Activated CD4-positive, alpha-beta T cell treated with anti-CD3 and anti-CD28 coated beads, Interleukin-2, amount 10 ng/mL, durations not matched to agents 24 days and 14 days (primary cell): ENCODE measurements around the gene DCUN1D3. TPM values are rescaled to one million over a fixed set of nuclear protein-coding genes. Genes with fewer than 3 reads are reported as not detected.
"Not testable (repeated sequence)": the region's sequence is repeated elsewhere in the genome, so short reads cannot be mapped to it uniquely, and the experiment has no call there.

Source experiments
- DNase-seq: peaks from one replicate; pipeline ENCODE4 v3.0.0; 2022
- H3K27ac Mint-ChIP-seq: one replicate; pipeline ENCODE4 v1.8.0; 2022; ENCODE audit warnings: mild to moderate bottlenecking, mixed read lengths
- H3K27me3 Mint-ChIP-seq: one replicate; pipeline ENCODE4 v1.8.0; 2022; ENCODE audit warnings: mixed read lengths
- H3K36me3 Mint-ChIP-seq: one replicate; pipeline ENCODE4 v1.8.0; 2022; ENCODE audit warnings: low read depth, mild to moderate bottlenecking, mixed read lengths
- H3K4me1 Mint-ChIP-seq: one replicate; pipeline ENCODE4 v1.8.0; 2021; ENCODE audit warnings: mixed read lengths
- H3K4me3 Mint-ChIP-seq: one replicate; pipeline ENCODE4 v1.8.0; 2022; ENCODE audit warnings: mild to moderate bottlenecking, moderate library complexity, mixed read lengths
- H3K9me3 Mint-ChIP-seq: one replicate; pipeline ENCODE4 v1.8.0; 2021; ENCODE audit warnings: mixed read lengths
- intact Hi-C: fragments of 100-400 bp; cut with micrococcal nuclease; formaldehyde crosslinking; loops from one replicate; pipeline ENCODE4 v1.15.1; 2023
- total RNA-seq: library from RNA; stranded (reverse); gene quantifications from 2 replicates; pipeline ENCODE4 v1.2.3, GENCODE V29; 2022

DCUN1D3 gene
- total RNA-seq, 1 donor from 2014 or later = 12.3 TPM

DNA sequence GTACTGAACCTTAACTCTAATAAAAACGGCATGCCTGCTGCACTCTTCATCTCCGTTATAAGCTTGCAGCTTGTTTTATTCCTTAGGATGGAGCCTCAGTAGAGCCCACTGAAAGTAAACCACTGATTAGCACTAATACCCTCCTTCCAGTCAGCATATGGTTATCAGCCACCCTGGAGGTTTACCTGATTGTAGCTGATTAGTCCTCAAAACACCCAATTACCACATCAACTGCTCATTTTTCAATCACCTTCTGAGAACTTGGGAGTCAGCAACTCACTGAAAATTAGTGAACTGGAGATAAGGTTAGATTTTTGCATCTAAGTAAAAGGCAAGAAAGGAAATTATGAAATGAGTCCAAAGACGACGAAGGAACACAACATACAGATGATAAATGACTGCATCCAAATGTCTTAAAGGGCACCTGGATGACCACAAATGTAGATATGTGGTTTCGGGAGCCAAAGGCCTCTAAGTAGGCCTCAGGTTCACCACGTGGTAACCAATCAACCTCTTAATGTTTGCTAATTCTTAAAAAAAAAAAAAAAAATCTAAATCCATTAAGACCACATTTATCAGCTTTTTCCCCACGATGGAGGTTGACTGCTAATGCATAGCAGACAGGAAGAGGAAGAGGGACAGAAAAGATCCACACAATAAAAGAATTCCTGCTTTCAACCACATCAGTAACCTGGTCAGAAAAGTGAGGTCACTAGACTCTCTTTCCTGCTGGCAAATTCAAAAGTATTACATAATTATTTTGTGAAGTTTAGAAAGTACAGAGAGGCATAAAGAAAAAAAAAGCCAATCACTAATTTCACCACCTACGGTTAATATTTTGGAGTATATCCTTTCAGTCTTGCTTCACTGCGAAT, 28.0 kb downstream of the DCUN1D3 start:
- Mint-ChIP-seq H3K4me3 (no peak overlapping the region), H3K4me1 (peaks cover 63% of the 10 kb centered on the region), H3K27ac (no peak overlapping the region), H3K36me3 (peaks cover 30% of the 10 kb centered on the region), H3K9me3 (no peaks in the 10 kb centered on the region), H3K27me3 (no peaks in the 10 kb centered on the region)
- DNase-seq = no peak
- intact Hi-C loops = loop anchor here (5.0 kb wide), 1 partner anchor 40 kb away; no protein-coding TSS in a partner anchor

DNA sequence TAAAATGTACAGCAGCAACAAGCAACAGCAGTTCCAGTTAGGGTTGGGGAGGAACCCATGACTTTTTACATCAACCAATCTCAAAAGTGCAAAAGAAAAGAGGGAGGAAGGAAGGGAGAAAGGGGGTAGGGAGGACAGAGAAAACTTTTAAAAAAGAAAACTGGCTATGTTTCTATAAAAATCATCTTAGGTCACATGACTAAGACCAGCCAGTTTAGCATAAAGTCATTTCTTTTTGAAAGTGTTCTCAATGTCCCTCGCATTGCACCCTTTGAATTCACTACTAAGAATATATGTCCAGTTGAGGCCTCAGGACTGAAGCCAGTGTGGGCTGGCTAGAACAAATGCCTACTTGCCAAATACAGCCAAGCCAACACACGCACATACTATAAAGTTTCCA, 28.9 kb downstream of the DCUN1D3 start:
- intact Hi-C loops = loop anchor here (5.0 kb wide), 1 partner anchor 41 kb away; no protein-coding TSS in a partner anchor
- H3K9me3 Mint-ChIP-seq = no peaks in the 10 kb centered on the region
- peaks cover 28% of the 10 kb centered on the region for H3K36me3 Mint-ChIP-seq
- no peak for DNase-seq
- no peaks in the 10 kb centered on the region for H3K27me3 Mint-ChIP-seq
- peaks cover 66% of the 10 kb centered on the region for H3K4me1 Mint-ChIP-seq
- H3K4me3 Mint-ChIP-seq = no peak overlapping the region
- H3K27ac Mint-ChIP-seq = no peak overlapping the region

DNA sequence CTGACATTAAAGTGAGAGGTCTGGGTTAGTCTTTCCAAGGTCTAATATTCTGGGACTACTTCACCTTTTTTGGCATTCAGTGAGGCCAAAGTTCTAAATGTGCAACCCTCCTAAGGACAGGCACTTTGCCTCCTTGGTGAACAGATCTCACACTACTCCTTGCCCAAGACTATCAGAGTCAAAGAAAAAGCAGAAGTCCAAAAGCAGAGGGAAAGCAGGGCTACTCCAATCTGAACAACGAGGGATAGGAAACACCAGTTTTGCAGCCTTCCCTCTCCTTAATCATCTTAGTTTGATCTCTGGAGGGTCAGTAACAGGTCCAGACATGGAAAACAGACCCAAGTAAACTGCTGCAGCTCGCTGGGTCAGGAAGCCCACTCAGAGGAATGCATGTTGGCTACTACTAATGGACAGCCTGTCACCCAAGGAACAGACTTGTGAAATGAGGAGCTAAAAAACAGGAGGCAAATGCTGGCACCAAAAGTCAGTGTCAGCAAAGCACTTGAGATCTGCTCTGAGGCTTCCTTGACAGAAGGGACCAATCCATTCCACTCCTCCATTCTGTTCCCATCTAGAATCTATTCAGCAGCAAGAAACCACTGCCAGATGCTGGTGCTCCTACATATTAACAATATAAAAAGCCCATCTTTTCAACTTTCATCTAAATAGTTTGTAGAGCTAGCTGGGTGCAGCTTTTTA, 29.9 kb downstream of the DCUN1D3 start:
- no peak overlapping the region for H3K4me3 Mint-ChIP-seq
- DNase-seq = no peak
- H3K27me3 Mint-ChIP-seq = no peaks in the 10 kb centered on the region
- peaks cover 68% of the 10 kb centered on the region for H3K4me1 Mint-ChIP-seq
- H3K9me3 Mint-ChIP-seq = no peaks in the 10 kb centered on the region
- intact Hi-C loops = loop anchor here (5.0 kb wide), 1 partner anchor 42 kb away; no protein-coding TSS in a partner anchor
- peaks cover 29% of the 10 kb centered on the region for H3K36me3 Mint-ChIP-seq
- no peak overlapping the region for H3K27ac Mint-ChIP-seq

DNA sequence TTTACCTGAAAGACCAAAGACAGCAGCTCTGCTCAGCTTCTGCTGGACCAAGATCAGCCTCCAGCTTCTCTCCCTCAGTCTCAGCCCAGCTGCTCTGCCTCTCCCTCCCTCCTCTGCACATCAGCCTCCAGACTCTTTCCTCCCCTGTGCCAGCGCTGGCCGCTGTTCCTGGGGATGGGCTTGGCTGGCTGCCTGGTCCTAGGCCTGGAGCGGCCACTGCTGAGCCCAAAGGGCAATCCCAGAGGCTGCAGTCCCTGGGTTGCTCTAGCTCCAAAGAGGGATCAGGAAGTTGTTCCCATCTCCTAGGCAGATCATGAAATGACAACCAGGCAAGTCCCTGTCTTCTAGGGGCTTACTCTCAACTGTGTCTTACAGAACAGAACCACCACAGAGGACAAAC, 31.3 kb downstream of the DCUN1D3 start:
- intact Hi-C loops = no loop called here
- no peak overlapping the region for H3K4me3 Mint-ChIP-seq
- H3K27me3 Mint-ChIP-seq = no peaks in the 10 kb centered on the region
- H3K4me1 Mint-ChIP-seq = peaks cover 59% of the 10 kb centered on the region
- H3K9me3 Mint-ChIP-seq = no peaks in the 10 kb centered on the region
- H3K27ac Mint-ChIP-seq = no peak overlapping the region
- no peak for DNase-seq
- peaks cover 36% of the 10 kb centered on the region for H3K36me3 Mint-ChIP-seq

GRCh38 chr16:20867585-20867984, 32.6 kb downstream of the DCUN1D3 start:
- DNase-seq = no peak
- peaks cover 39% of the 10 kb centered on the region for H3K36me3 Mint-ChIP-seq
- H3K27me3 Mint-ChIP-seq = no peaks in the 10 kb centered on the region
- H3K4me3 Mint-ChIP-seq = no peak overlapping the region
- intact Hi-C loops = no loop called here
- peaks cover 51% of the 10 kb centered on the region for H3K4me1 Mint-ChIP-seq
- peak overlapping the region; percentile 9 for H3K27ac Mint-ChIP-seq
- peaks cover 2% of the 10 kb centered on the region for H3K9me3 Mint-ChIP-seq

DNA sequence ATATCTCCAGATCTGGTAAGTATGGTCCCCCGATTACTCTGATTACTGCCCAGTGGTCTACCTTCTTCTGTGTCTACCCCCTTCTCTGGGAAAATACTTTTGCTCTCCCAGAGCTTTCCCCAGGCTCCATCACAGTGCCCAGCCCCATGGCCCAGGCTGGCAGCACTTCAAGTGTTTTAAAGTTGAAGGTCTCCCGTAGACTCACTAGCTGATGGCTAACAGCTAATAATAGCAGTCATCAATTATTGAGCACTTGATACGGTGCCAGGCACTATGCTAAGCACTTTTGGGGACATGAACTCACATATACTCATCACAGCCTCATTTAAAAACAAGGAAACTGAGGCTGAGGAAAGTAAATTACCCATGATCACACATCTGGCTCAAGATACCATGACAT, 33.4 kb downstream of the DCUN1D3 start:
- Mint-ChIP-seq H3K9me3 (peaks cover 4% of the 10 kb centered on the region), H3K4me3 (no peak overlapping the region), H3K27me3 (no peaks in the 10 kb centered on the region), H3K36me3 (peaks cover 44% of the 10 kb centered on the region), H3K27ac (peak overlapping the region; percentile 30), H3K4me1 (peaks cover 45% of the 10 kb centered on the region)
- intact Hi-C loops = no loop called here
- no peak for DNase-seq

GRCh38 chr16:20866145-20866772, 33.9 kb downstream of the DCUN1D3 start:
- no peaks in the 10 kb centered on the region for H3K27me3 Mint-ChIP-seq
- no peak overlapping the region for H3K4me3 Mint-ChIP-seq
- peaks cover 41% of the 10 kb centered on the region for H3K4me1 Mint-ChIP-seq
- DNase-seq = no peak
- intact Hi-C loops = no loop called here
- H3K9me3 Mint-ChIP-seq = peaks cover 4% of the 10 kb centered on the region
- peaks cover 47% of the 10 kb centered on the region for H3K36me3 Mint-ChIP-seq
- peak overlapping the region; percentile 72 for H3K27ac Mint-ChIP-seq

DNA sequence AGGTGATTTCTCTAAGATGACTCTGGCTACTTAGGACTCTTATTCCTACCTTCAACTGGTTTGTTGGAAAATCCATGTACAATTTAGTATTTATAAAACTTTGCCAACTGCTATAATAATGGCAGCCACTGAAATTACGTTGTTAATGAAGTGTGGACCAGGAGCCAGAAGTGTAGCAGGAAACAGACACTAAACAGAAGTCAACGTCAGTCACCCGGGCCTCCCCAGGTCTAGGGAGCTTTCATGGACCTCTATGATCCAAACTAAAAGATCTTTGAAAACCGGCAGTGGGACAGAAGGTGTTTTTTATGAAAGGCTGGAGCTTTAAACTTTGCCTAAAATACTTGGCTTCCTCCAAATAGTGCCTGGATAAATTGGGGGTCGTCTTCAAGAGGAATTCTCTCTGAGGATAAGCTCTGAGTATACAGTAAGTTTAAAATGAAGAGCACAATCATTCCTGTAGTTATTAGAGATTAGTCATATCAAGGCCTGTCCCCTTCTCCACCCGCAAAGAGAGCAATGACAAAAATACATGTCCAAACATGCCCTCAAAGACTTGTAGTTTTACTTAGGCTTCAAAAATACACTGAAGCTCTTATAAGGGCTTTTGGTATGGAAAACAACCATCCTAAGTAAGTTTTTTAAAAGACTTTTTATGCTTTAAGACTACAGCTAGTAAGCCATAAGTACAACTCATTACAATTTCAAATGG, 34.6 kb downstream of the DCUN1D3 start:
- Mint-ChIP-seq H3K27me3 (no peaks in the 10 kb centered on the region), H3K36me3 (peaks cover 45% of the 10 kb centered on the region), H3K9me3 (peaks cover 4% of the 10 kb centered on the region), H3K4me3 (no peak overlapping the region), H3K4me1 (peaks cover 38% of the 10 kb centered on the region), H3K27ac (peak overlapping the region; percentile 72)
- intact Hi-C loops = no loop called here
- DNase-seq = no peak

DNA sequence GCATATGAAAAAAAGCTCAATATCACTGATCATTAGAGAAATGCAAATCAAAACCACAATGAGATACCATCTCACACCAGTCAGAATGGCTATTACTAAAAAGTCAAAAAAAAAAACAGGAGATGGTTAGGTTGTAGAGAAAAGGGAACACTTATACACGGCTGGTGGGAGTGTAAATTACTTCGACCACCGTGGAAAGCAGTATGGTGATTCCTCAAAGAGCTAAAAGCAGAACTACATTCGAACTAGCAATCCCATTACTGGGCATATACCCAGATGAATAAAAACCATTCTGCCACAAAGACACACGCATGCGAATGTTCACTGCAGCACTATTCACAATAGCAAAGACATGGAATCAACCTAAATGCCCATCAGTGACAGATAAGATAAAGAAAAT, 35.8 kb downstream of the DCUN1D3 start:
- intact Hi-C loops, H3K9me3 Mint-ChIP-seq, H3K27ac Mint-ChIP-seq, DNase-seq, H3K4me3 Mint-ChIP-seq, H3K27me3 Mint-ChIP-seq: not testable (repeated sequence)
- Mint-ChIP-seq H3K4me1 (peaks cover 34% of the 10 kb centered on the region), H3K36me3 (peaks cover 50% of the 10 kb centered on the region)

DNA sequence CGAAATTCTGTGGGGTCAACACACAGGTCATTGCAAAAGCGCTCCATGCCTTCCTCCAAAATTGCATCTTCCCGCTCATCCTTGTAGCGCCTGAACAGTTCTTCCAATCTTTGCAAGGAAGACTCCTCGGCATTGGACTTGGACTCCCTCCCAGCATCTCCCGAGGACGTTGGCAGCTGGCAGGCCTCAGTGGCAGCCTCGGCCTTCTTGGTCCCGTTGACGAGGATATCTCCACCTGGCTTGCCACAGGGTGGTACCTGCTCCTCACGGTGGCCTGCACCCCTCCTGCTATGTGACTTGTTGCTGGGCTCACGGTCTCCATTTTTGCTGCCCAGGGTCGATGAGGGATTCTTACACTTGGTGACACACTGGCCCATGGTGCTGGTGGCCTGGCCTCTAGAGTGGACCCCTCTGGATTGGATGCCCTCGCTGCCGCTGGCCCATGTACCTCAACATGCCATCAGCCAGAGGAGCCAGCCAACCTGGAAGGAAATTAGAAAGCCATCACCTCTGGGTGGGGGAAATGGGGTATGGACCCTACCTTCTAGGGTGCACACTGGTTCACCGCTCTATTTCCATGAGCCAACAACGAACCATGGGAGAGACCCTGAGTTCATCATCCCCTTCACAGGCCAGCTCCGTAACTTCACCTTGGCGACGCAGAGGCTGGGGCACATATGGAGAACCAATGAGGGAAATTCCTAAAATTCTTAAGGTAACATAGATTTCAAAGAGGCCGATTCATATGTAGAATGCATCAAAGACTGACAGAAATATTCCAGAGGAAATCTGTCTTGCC, 37.8 kb downstream of the DCUN1D3 start:
- no peak overlapping the region for H3K27ac Mint-ChIP-seq
- H3K36me3 Mint-ChIP-seq = peaks cover 53% of the 10 kb centered on the region
- intact Hi-C loops = no loop called here
- no peaks in the 10 kb centered on the region for H3K27me3 Mint-ChIP-seq
- H3K4me3 Mint-ChIP-seq = no peak overlapping the region
- DNase-seq = no peak
- H3K4me1 Mint-ChIP-seq = peaks cover 24% of the 10 kb centered on the region
- H3K9me3 Mint-ChIP-seq = peaks cover 4% of the 10 kb centered on the region

GRCh38 chr16:20860995-20861394, 39.2 kb downstream of the DCUN1D3 start:
- Mint-ChIP-seq H3K4me1 (peaks cover 28% of the 10 kb centered on the region), H3K36me3 (peaks cover 55% of the 10 kb centered on the region)
- H3K4me3 Mint-ChIP-seq, H3K27ac Mint-ChIP-seq, intact Hi-C loops, H3K9me3 Mint-ChIP-seq, H3K27me3 Mint-ChIP-seq, DNase-seq: not testable (repeated sequence)

GRCh38 chr16:20860361-20860760, 39.8 kb downstream of the DCUN1D3 start:
- Mint-ChIP-seq H3K9me3 (peaks cover 4% of the 10 kb centered on the region), H3K27ac (peak overlapping the region; percentile 71), H3K4me1 (peaks cover 22% of the 10 kb centered on the region), H3K36me3 (peaks cover 55% of the 10 kb centered on the region), H3K4me3 (no peak overlapping the region), H3K27me3 (no peaks in the 10 kb centered on the region)
- intact Hi-C loops = no loop called here
- DNase-seq = no peak

DNA sequence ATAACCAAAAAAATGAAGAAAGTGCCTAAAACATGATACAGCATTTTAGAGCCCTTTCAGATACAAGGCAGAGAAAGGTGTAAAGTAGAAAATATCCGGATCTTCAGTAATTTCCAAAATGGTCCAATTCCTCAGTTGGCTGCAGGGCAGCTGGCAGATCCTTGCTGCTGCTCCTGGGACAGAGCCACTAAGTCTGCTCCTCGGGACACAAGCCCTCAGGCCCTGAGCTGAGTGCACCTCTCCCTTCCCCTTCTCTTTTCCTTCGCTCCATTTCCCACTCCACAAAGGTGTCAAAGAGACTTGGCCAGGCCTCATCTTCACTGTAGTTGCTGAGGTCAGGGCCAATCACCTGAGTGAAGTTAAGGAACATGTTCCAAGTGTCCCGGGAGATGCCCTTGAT, 40.5 kb downstream of the DCUN1D3 start:
- Mint-ChIP-seq H3K36me3 (peaks cover 57% of the 10 kb centered on the region), H3K4me3 (no peak overlapping the region), H3K4me1 (peaks cover 24% of the 10 kb centered on the region), H3K27ac (no peak overlapping the region), H3K27me3 (no peaks in the 10 kb centered on the region), H3K9me3 (peaks cover 4% of the 10 kb centered on the region)
- intact Hi-C loops = no loop called here
- DNase-seq = no peak
